SU-DHL-6 (cell line): Measurements from ENCODE around the gene PRKCE.

Experiments
- CTCF ChIP-seq: fragments of 200-600 bp; sonication (generic); IDR thresholded peaks from one replicate; pipeline ENCODE4 v1.5.1; 2017; ENCODE audit warnings: antibody characterized with exemption, mild to moderate bottlenecking, low read length, moderate library complexity; ENCODE audit not compliant: insufficient read depth, poor library complexity, severe bottlenecking
- EZH2phosphoT487 ChIP-seq: fragments of 200-600 bp; sonication (generic), shearing (Covaris generic); conservative IDR thresholded peaks from 2 replicates; pipeline ENCODE4 v1.6.1; 2018; ENCODE audit warnings: mild to moderate bottlenecking, antibody characterized with exemption, low read length, moderate library complexity, mixed read lengths

DNA sequence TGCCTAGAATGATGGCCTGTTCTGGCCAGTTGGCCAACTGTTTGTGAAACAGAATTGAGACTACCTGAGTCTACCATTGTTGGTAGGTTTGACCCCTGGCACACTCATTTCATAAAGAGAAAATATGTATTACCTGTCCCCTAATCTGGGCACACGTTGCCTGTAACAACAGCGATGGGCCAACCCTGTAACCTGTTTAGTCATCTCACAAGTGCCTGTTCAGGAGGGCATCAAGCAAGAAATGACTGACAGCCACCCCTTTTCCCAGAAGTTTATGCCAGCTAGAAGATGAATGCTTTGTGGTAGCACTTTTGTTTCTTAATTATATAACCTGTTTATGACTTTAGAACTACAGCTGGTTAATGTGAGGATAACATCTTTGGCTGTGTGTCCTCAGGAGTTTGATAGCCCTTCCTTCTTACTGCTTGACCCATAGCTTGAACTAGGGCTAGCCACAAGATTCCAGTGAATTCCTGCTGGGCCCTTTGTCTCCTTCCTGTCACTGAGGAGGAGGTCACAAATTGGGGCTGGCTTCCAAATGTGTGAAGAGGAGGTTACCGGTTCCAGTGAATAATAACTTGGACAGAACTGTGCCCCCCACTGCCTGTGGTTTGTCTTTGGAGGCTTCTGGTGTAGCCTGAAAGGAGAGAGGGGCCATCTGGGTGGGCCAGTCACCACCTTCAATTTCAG lies 371.8 kb downstream of the PRKCE start:
- no peak for TF ChIP-seq CTCF
- TF ChIP-seq EZH2phosphoT487 = no peak
